PC-9 (cell line): ENCODE measurements around the gene CHCT1.

Source experiments
- CTCF ChIP-seq: fragments of 200-600 bp; sonication (generic); conservative IDR thresholded peaks from 2 replicates; pipeline ENCODE4 v1.6.1; 2017; ENCODE audit warnings: mixed run types, antibody characterized with exemption, mild to moderate bottlenecking, moderate library complexity
- EZH2 ChIP-seq: fragments of 200-600 bp; sonication (generic); IDR thresholded peaks from 2 replicates; pipeline ENCODE4 v1.8.0; 2017; ENCODE audit warnings: antibody characterized with exemption, low read depth

- TF ChIP-seq CTCF (no peak), EZH2 (no peak)
Measured at GRCh38 chr17:60464343-60464742, 42.1 kb downstream of the CHCT1 start.
